T1000 (cell line): Measurements from ENCODE around the gene REEP1.
"Not testable (repeated sequence)": the region's sequence is repeated elsewhere in the genome, so short reads cannot be mapped to it uniquely, and the experiment has no call there.

ENCODE experiments used
- DNase-seq: peaks from one replicate; lab custom pipeline; 2025; ENCODE audit warnings: mixed read lengths; lab: John Stamatoyannopoulos, UW

REEP1 gene

DNA sequence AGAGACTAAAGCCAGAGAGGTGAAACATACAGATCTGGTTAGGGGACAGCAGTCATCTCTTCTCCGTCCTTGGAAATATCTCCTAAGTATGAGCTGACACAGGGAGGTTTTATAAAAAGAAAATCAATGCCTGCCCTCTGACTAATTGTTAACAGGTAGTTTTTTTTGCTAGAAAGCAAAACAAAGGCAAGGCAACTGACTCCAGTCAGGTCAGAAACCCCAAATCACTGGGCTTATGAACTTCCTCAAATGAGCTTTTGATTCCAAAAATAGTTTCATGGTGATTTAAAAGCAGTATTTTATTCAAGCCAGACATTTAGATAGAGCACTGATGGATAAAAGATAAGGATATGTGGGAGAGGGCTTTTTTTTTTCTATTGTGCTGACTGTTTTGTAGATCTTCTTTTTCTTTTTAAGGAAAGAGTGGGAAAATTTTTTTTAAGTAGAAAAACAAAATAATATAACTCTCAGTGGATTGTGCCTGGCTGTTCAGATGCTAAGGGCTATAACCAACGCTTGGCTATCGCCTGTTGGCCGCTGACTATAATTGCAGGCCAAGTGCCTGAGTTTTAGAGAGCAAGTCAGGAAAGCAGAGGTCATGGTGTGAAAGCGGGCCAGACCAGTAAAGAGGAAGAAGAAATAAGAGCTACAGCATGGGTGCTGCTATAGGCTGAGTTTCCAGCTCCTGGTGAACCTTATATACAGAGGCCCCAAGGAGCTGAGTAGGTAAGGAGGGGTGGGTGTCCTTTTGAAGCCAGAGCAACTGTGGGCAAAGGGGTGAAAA, 93.3 kb downstream of the REEP1 start:
- no peak for DNase-seq

GRCh38 chr2:86243272-86243671, 94.2 kb downstream of the REEP1 start:
- DNase-seq: no peak

GRCh38 chr2:86241611-86242010, 95.8 kb downstream of the REEP1 start:
- no peak for DNase-seq

DNA sequence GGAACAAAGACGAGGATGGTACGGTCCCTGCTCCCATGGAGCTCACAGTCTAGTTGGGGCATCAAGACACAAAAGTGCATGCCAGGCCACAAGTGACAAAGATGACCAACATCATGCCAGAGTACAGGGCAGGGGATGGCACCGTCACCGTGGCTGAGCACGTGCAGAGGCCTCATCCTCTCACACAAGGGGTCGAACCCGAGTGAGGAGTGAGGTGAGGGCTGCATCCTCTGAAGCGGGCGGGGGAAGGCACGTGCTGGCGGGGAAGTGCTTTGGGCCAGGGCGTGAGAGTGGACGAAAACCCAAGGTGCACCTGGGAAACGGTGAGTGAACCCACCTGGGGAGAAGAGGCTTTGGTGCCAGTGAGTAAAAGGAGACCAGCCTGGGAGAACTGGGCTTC, 97.2 kb downstream of the REEP1 start:
- DNase-seq: no peak

- no peak for DNase-seq
Measured at GRCh38 chr2:86239745-86240144, 97.7 kb downstream of the REEP1 start.

- no peak for DNase-seq
Measured at GRCh38 chr2:86239326-86239725, 98.1 kb downstream of the REEP1 start.

DNA sequence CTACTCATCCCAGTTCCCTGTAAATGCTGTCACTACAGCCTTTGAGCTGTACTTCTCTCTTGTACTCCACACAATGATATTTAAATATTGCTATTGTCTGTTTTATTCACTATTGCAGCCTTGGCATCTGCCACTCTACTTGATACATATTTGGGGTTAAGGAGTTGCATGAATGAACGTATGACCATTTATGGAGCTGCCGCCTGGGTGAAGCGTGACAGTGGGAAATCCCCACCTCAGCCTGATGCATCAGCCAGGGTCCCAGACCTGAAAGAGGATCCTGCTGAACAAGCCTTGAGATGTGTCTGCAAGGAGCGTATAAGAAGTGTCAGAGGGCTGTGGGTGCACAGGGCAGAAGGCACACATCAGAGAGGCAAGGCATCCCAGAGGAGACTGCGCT, 99.1 kb downstream of the REEP1 start:
- DNase-seq: no peak

DNA sequence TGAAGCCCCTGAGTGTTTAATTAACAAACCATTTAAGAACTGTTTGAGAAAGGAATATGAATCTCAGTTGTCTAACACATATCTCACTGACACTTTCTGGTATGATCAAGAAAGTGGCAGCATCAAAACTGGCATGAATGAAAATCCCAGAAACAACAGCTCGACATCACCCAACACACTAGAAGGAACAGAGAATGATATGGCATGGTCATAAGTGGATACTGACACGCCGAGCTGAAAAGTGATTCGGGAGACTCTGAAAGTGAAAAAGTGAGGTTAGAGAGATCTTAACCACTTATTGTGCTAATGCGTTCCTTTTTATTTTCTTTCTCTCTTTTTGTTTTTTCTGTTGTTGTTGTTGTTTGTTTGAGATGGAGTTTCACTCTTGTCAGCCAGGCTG, 100.3 kb downstream of the REEP1 start:
- no peak for DNase-seq

GRCh38 chr2:86235196-86235980, 102.0 kb downstream of the REEP1 start:
- DNase-seq: no peak

- DNase-seq: no peak
Measured at GRCh38 chr2:86234563-86235131, 102.8 kb downstream of the REEP1 start.

DNA sequence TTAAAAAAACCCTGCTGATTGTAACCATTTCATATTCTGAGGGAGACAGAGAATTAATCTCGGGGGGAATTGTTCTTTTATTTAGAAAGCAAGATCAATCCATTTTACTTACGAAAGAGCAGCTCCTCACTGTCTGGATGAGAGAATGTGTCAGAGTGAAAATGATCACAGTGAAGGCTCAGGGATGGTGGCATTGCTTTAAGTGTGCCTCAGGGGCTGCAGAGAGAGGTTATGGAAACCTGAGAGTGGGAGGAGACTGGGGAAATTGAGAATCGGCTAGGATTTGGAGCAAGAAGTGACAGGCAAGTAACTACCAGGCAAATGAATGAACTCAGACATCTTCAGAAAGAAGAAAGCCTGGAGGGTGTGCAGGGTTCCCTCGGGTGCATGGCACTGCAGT, 104.0 kb downstream of the REEP1 start:
- DNase-seq: no peak

GRCh38 chr2:86232910-86233309, 104.5 kb downstream of the REEP1 start:
- no peak for DNase-seq

DNA sequence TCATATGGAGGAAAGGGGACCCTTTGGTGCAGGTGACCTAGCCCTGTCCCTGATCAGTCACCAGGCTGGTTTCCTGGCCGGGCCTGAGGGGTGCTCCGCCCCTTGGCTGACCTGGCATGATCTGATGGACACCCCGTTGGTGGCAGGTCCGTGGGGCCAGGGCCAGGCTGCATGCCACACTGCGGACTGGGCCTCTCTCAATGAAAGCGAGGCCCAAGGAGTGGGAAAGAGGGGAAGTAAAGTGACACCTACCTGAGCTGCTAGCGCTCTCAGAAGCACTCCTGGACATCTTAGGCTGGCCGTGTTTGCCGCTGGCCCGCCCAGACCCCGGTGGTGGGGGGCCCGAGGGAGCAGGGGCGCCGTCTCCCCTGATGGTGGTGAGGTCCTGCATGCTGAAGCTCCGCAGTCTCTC, 105.0 kb downstream of the REEP1 start:
- no peak for DNase-seq

GRCh38 chr2:86231680-86232372, 105.6 kb downstream of the REEP1 start:
- no peak for DNase-seq

GRCh38 chr2:86230961-86231360, 106.5 kb downstream of the REEP1 start:
- DNase-seq: no peak

DNA sequence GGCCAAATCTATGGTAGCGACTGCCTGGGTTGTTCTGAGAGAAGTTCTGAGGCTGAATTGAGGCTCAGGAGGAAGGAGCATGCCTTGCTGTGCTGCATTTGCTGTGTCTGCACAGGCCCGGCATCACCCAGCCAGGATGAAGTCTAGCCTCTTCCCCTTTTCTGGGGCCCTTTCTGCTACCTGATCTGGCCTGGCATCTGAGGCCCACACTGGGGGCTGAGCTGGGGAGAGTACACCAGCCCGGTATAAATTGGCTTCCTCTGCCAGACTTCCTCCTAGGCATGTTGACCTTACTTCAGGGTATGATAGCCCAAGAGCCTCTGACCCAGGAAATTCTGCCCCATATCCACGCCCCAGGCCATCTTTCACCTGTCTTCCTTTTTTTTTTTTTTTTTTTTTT, 108.2 kb downstream of the REEP1 start:
- no peak for DNase-seq

- not testable (repeated sequence) for DNase-seq
Measured at GRCh38 chr2:86228574-86228973, 108.9 kb downstream of the REEP1 start.

GRCh38 chr2:86227685-86228084, 109.7 kb downstream of the REEP1 start:
- no peak for DNase-seq

DNA sequence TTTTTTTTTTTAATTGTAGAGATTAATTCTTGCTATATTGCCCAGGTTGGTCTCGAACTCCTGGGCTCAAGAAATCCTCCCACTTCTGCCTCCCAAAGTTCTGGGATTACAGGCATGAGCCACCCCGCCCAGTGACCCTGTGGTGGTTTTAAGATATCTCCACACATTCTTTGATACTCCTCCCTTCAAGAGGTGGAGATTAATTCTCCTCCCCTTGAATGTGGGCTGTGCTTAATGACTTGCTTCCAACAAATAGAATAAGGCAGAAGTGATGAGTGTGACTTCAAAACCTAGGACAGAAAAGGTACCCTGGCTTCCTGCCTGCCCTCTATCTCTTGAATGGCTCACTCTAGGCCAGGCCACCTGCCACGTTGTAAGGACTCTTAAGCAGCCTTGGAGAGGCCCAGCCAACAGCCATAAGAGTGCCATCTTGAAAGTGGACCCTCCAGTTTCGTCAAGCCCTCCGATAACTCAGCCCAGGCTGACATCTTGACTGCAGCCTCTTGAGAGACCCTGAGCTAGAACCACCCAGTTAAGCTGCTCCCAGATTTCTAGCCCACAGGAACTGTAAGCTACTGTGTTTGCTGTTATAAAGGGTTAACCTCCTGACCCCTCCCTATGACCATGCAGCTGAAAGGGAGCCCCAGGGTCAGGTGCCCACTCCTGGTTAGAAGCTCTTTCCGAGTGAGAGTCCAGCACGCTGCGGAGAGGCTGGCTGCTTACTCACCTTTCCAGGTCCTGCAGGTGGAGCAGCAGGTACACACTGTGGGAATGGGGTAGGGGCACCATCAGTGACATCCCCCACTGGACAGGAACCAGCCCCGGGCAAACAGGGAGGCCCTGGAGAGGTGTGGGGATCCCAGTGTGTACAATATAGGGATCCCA, 110.5 kb downstream of the REEP1 start:
- DNase-seq: no peak

- no peak for DNase-seq
Measured at GRCh38 chr2:86226070-86226469, 111.4 kb downstream of the REEP1 start.

DNA sequence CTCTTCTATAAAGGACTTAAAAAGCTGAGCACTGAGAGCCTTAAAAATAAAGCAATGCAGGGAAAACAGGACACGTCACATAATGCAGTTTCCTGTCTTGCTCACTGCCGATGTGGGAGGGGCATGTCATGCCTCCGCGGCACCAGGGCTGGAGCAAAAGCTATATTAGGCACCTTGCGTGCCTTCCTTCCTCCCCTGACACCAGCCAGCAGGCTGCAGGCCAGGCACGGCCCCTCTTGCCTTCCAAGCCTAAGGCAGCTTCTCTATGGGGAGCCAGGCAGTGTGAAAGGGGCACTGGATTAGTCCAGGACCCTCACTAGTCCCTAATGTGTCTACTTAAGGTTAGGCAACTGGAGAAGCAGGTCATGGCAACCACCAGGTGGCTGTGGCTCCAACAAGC, 111.8 kb downstream of the REEP1 start:
- no peak for DNase-seq
